Stimulated activated CD8-positive, alpha-beta memory T cell treated with anti-CD3 and anti-CD28 coated beads, Interleukin-12 subunit alpha, Interleukin-12 subunit beta, amount 100 ng/mL, for 1 hour (primary cell): Measurements from ENCODE around the gene PBLD.

ENCODE experiments used
- DNase-seq: peaks from one replicate; pipeline ENCODE4 v3.0.0-alpha.2; 2020; ENCODE audit warnings: low read depth

The PBLD gene

GRCh38 chr10:68332259-68333057 is at the start of gene PBLD:
TSS of gene PBLD (minus strand) at chr10:68332928. CDS start at chr10:68306844, 26,084 bp downstream.
- peak; percentile 20 for DNase-seq

- no peak for DNase-seq
These were observed 38.9 kb upstream of the PBLD start for GRCh38 chr10:68371604-68372003.

GRCh38 chr10:68367121-68367520 is 34.4 kb upstream of the PBLD start:
- no peak for DNase-seq

GRCh38 chr10:68366600-68366999 is 33.9 kb upstream of the PBLD start:
- DNase-seq, result no peak

DNA sequence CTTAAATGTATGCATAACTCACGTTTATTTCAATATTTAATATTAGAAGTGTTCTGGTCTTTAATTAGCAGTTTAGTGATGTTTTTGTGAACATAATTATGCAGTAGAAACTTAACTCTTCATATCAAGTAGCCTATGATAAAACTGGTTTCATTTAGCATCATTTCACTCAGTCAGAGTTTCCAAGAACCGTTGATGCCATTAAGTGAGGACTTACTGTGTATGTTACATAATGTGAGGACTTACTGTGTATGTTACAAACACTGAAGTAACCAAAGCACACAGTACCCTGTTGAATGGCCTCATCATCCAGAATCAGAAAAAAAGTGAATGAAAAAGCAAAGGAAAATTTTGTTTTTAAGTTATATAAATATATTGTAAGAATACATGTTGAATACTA is 32.9 kb upstream of the PBLD start:
- no peak for DNase-seq

GRCh38 chr10:68364101-68364886 is 31.6 kb upstream of the PBLD start:
- DNase-seq, result no peak

DNA sequence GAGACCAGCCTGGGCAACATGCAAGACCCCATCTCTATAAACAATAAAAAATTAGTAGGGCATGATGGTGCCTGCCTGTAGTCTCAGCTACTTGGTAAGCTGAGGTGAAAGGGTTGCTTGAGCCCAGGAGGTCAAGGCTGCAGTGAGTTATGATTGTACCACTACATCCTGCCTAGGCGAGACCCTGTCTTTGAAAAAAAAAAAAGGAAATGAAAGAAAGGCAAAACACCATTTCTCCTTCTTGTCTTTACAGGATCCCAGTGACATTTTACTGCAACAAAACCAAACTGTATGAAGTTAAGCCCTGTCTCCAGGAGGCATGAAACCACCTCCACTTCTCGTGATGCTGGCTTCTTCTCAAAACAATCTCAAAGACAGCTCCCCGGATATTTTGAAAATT is 29.9 kb upstream of the PBLD start:
- no peak for DNase-seq

DNA sequence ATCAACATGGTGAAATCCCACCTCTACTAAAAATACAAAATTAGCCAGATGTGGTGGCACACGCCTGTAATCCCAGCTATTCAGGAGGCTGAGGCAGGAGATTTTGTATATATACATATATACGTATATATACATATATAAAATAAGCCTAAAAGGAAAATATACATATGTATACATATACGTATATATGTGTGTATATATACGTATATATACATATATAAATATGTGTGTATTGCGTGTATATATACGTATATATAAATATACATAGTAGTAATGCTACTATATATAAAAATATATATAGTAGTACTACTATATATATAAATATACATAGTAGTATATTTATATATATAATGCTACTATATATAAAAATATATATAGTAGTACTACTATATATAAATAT is 26.5 kb upstream of the PBLD start:
- DNase-seq, result no peak

DNA sequence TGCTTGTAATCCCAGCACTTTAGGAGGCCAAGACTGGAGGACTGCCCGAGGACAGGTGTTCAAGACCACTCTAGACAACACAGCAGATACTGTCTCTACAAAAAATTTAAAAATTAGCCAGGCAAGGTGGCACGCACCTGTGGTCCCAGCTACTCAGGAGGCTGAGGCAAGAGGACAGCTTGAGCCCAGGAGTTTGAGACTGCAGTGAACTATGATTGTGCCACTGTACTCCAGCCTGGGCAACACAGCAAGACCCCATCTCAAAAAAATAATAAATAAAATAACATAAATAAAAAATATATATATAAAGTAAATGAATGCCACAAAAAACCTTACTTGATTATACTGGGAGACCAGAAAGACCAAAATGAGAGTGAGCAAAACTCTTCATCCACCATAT is 20.8 kb upstream of the PBLD start:
- DNase-seq, result no peak

GRCh38 chr10:68348265-68348741 is 15.6 kb upstream of the PBLD start:
- peak; percentile 20 for DNase-seq

DNA sequence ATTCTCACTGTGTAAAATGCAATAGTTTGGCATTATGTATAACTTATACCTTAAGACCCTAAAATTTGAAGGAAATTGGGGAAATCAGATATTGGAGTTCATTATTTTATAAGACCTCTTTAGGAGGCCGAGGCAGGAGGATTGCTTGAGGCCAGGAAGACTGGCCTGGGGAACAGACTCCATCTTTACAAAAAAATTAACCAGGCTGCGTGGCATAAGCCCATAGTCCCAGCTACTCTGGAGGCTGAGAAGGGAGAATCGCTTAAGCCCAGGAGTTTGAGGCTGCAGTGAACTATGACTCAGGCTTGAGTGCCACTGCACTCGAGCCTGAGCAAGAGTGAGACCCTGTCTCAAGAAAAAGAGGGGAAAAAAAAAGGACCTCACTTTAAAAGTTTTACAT is 14.0 kb upstream of the PBLD start:
- no peak for DNase-seq

DNA sequence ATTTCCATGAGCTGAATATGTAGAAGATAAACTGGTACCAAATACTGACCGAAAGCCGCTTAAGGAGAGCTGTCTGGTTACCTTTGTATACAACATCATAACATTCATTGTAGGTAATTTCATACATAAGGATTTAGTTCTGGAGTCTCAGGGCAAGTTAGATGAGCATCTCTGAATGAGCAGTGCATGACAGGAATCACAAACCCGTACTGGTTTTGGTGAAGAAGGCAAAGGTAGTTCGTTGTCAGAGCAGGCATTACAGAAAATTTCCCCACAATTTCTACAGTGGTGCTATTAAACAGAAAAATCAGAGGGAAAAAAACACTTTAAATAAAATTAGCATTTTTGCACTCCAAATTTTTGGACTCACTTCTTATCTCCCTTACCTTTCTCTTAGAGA is 12.9 kb upstream of the PBLD start:
- DNase-seq, result no peak

DNA sequence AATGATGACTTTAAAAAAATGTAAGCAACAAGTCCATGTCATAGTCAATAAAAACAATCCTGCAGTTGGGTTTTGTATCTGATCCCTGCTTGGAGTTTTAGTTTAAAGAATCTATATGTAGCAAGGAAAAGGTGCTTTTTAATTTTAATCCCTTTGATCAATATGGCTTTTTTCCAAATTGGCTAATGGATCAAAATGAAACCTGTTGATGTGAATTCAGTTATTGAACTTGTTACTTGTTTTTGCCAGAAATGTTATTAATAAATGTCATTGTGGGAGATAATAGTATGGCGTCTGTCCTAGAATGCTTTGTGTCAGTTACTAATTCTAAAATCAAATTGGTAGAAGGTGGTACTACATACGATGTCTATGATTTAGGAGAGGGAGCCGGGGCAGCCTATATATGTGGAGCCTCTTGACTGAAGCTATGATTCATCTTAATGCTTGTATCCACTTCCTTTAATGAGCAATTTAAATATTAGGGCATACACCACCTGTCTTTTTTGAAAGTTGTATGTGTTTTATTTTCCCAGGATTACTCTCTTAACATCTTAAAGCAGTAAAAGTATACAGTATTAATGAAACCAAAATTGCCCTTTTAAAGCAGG is 10.3 kb upstream of the PBLD start:
- DNase-seq, result no peak

DNA sequence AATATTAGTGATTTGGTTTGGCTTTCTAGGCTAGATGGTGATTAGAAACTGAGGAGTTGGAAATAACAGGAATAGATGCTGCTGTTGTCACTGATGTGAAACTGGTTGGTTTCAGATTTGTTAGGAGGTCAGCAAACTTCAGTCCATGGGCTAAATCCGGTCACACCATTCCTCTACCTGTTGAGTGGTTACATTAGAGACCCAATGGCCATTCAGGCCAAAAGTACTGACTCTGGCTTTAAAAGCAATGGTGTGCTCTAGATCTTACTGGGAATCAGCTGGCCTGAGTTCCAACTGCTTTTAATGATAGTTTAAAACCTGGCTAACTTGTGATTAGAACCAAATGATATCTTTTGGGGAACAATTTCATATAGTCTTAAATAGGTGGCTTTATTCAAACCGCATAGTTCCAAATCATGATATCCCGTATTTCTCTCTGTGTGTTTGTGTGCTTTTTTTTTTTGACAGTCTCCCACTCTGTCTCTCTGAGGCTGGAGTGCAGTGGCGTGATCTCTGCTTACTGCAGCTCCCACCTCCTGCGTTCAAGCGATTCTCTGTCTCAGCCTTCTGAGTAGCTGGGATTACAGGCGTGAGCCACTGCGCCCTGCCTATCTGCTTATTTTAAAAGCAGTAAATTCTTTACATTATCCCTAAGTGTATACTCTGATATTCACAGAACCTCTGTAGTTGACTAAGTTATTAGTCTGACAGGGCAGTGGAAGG is 7.8 kb upstream of the PBLD start:
- DNase-seq, result no peak

- no peak for DNase-seq
These were observed 4.1 kb upstream of the PBLD start for GRCh38 chr10:68336754-68337351.

DNA sequence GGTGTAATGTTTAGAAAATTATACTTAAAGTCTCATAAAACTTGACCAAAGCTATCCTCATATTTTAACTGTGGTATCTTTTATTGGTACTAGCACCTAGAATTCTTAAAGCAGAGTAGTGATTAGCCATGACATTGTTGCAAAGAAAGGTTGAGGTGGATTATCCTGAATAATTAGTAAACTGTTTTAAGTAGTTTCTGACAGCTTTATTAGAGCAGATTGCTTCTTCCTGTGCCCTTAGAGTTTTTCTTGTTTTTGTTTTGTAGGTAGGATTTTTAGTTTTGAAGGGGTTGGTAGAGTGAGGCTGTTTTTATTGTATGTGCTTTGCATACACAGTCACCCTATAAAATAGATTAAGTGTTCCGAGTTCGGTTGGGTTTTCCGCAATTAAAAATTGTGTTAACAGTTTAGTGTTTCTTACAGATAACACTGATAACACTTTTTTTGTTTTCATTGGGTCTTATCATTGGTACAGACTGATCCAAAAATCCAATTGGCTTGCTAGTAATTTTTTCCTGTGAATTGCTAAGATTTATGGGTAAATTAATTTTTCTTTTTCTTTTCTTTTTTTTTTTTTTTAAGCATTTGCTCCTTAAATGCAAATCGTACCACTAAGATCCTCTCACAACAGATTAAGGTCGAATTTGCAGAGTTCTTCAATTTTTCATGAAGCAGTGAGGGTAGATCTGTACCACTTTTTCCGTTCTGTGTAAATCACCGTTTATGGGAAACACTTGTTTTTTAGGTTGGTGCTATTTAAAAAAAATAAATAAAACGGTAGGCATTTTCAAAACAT is 2.1 kb upstream of the PBLD start:
- DNase-seq, result no peak

DNA sequence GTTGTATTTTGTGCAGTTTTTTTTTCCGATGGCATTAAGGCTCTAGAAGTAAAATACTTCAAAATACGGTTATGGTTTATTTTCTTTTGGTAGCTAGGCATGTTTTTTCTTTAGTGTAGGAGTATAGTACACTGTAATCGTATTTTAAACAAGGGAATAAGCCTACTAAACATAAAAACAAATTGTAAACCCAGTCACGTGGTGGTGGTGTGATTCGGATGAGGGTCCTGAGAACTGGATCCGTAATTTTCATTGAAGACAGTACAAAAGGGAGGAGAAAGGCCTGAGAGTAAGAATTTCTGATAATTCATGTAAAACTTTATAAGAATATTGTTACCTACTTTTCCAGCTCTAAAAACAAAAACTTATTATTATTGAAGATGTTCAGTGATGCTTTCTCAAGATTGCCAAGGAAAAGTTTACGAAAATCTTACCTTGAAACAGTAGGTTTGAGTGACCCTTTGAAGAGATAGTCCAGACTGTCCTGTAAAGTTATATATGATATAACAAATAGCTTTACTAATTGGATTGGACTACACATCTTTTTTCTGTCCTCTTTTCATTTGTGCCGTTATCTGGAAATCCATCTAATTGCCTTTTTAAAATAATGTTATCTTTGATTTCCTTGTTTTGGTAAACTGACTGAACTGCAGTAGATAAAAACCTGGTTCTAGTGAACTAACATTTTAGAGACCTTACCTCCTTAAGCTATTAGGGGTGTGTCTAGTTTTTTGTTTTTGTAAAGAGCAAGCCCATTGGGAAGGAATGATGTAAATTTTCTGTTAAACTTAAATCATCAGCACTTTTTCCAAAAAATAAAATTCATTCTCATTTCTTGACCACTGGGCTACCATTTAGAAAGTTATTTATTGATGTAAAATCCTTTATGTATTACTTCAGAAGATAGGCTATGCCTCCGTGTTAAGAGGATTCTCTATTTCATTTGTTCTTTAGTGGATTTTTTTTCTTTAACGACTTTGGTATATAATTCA is 1.0 kb upstream of the PBLD start:
- no peak for DNase-seq

DNA sequence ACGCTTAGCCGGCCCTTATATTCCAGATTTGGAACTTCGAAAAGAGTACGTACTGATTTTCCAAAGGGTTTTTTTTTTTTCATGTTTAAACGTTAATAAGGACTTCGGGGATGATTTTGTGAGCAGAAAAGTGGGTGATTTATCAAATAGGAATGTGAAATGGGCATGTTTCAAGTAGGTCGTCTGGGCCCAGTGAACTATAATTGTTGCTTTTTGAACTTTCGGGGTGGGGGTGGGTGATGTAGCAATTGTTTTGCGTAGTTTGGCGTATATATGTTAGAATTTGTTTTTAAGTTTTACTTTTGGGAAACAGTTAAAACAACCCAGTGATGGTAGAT is 299 bp upstream of the PBLD start:
- DNase-seq, result no peak

- peak; percentile 98 for DNase-seq
These were observed 1.1 kb downstream of the PBLD start, which contains the start of gene HNRNPH3 for GRCh38 chr10:68331455-68332258. TSS of gene HNRNPH3 (plus strand) at chr10:68332064. CDS start at chr10:68337222, 5,158 bp downstream.
